H9 (cell line): Measurements from ENCODE around the gene PHGDH. TPM values are rescaled to one million over a fixed set of nuclear protein-coding genes. Genes with fewer than 3 reads are reported as not detected.
A peak's percentile ranks its signal among the peaks of the same experiment; 100 is the strongest.

Experiments used
- DNase-seq: peaks from one replicate; pipeline ENCODE4 v3.0.0-alpha.2; 2017
- H2AFZ ChIP-seq: one replicate; pipeline ENCODE4 v1.6.1; 2013; ENCODE audit warnings: mild to moderate bottlenecking, low read length, control low read depth, moderate library complexity
- H2AK5ac ChIP-seq: 2 replicates; pipeline ENCODE4 v1.6.1; 2013; ENCODE audit warnings: low read length, control low read depth, mixed read lengths; ENCODE audit not compliant: insufficient read length
- H2BK120ac ChIP-seq: one replicate; pipeline ENCODE4 v1.6.1; 2013; ENCODE audit warnings: low read depth, mild to moderate bottlenecking, low read length, control low read depth, inconsistent platforms; ENCODE audit not compliant: poor library complexity, severe bottlenecking
- H2BK12ac ChIP-seq: 2 replicates; pipeline ENCODE4 v1.6.1; 2013; ENCODE audit warnings: low read length, control low read depth, mixed read lengths, low read depth; ENCODE audit not compliant: insufficient read length
- H2BK15ac ChIP-seq: 2 replicates; pipeline ENCODE4 v1.6.1; 2013; ENCODE audit warnings: low read depth, low read length, control low read depth
- H2BK20ac ChIP-seq: one replicate; pipeline ENCODE4 v1.6.1; 2013; ENCODE audit warnings: low read depth, mild to moderate bottlenecking, low read length, control low read depth, inconsistent platforms; ENCODE audit not compliant: poor library complexity, severe bottlenecking
- H2BK5ac ChIP-seq: 2 replicates; pipeline ENCODE4 v1.6.1; 2013; ENCODE audit warnings: low read length, control low read depth, mixed read lengths; ENCODE audit not compliant: insufficient read length
- H3K14ac ChIP-seq: 2 replicates; pipeline ENCODE4 v1.6.1; 2013; ENCODE audit warnings: low read length, control low read depth; ENCODE audit not compliant: insufficient read depth
- H3K18ac ChIP-seq: 2 replicates; pipeline ENCODE4 v1.6.1; 2013; ENCODE audit warnings: low read depth, mild to moderate bottlenecking, mixed read lengths, low read length, control low read depth; ENCODE audit not compliant: insufficient read length
- H3K23ac ChIP-seq: 2 replicates; pipeline ENCODE4 v1.6.1; 2013; ENCODE audit warnings: low read length, control low read depth, mixed read lengths, low read depth; ENCODE audit not compliant: insufficient read length
- H3K23me2 ChIP-seq: 2 replicates; pipeline ENCODE4 v1.6.1; 2013; ENCODE audit warnings: low read depth, mild to moderate bottlenecking, mixed read lengths, low read length, control low read depth; ENCODE audit not compliant: insufficient read length, poor library complexity, severe bottlenecking
- H3K27ac ChIP-seq: 2 replicates; pipeline ENCODE4 v1.5.1; 2013; ENCODE audit warnings: low read length, control low read depth, mixed read lengths, low read depth; ENCODE audit not compliant: insufficient read length
- H3K27me3 ChIP-seq: 2 replicates; pipeline ENCODE4 v1.6.1; 2013; ENCODE audit warnings: low read length, control low read depth, inconsistent platforms; ENCODE audit not compliant: insufficient read depth
- H3K4ac ChIP-seq: 2 replicates; pipeline ENCODE4 v1.6.1; 2013; ENCODE audit warnings: low read depth, mild to moderate bottlenecking, control low read depth, inconsistent platforms, low read length, moderate library complexity
- H3K4me1 ChIP-seq: 2 replicates; pipeline ENCODE4 v1.6.1; 2013; ENCODE audit warnings: low read length, control low read depth, inconsistent platforms; ENCODE audit not compliant: insufficient read depth
- H3K4me2 ChIP-seq: 2 replicates; pipeline ENCODE4 v1.6.1; 2013; ENCODE audit warnings: low read length, control low read depth, mixed read lengths; ENCODE audit not compliant: insufficient read length, insufficient read depth
- H3K56ac ChIP-seq: 2 replicates; pipeline ENCODE4 v1.6.1; 2013; ENCODE audit warnings: low read depth, mild to moderate bottlenecking, mixed read lengths, low read length, control low read depth; ENCODE audit not compliant: insufficient read length
- H3K79me1 ChIP-seq: 2 replicates; pipeline ENCODE4 v1.6.1; 2013; ENCODE audit warnings: low read depth, mild to moderate bottlenecking, moderate library complexity, low read length, control low read depth, inconsistent platforms; ENCODE audit not compliant: insufficient read depth, poor library complexity, severe bottlenecking
- H3K79me2 ChIP-seq: 2 replicates; pipeline ENCODE4 v1.6.1; 2013; ENCODE audit warnings: low read length, control low read depth, inconsistent platforms; ENCODE audit not compliant: insufficient read depth
- H3K9ac ChIP-seq: 2 replicates; pipeline ENCODE4 v1.6.1; 2013; ENCODE audit warnings: low read length, control low read depth, mixed read lengths; ENCODE audit not compliant: insufficient read length; ENCODE audit errors: extremely low read depth
- H3K9me3 ChIP-seq: one replicate; pipeline ENCODE4 v1.6.1; 2013; ENCODE audit warnings: low read depth, low read length, inconsistent platforms; ENCODE audit not compliant: control insufficient read depth
- H3T11ph ChIP-seq: one replicate; pipeline ENCODE4 v1.6.1; 2013; ENCODE audit warnings: mild to moderate bottlenecking, low read length, control low read depth, inconsistent platforms
- H4K20me1 ChIP-seq: one replicate; pipeline ENCODE4 v1.6.1; 2013; ENCODE audit not compliant: control insufficient read depth, insufficient read length, insufficient read depth
- H4K5ac ChIP-seq: 2 replicates; pipeline ENCODE4 v1.6.1; 2013; ENCODE audit warnings: low read depth, mild to moderate bottlenecking, mixed read lengths, low read length, control low read depth; ENCODE audit not compliant: insufficient read length
- H4K8ac ChIP-seq: replicated peaks from 2 replicates; pipeline ENCODE4 v1.6.1; 2013; ENCODE audit warnings: low read length, control low read depth, mixed read lengths, low read depth; ENCODE audit not compliant: insufficient read length
- H4K91ac ChIP-seq: 2 replicates; pipeline ENCODE4 v1.6.1; 2013; ENCODE audit warnings: low read depth, mild to moderate bottlenecking, moderate library complexity, mixed read lengths, low read length, control low read depth; ENCODE audit not compliant: insufficient read length
- H3K27ac Mint-ChIP-seq, 3 experiments: 2 replicates in 2 of 3; 3 replicates in 1 of 3; pipeline ENCODE4 v1.8.0; 2020 to 2021; ENCODE audit warnings: mixed read lengths in 3 of 3, mild to moderate bottlenecking in 1 of 3, moderate library complexity in 1 of 3
- H3K27me3 Mint-ChIP-seq: 2 replicates; pipeline ENCODE4 v1.8.0; 2021; ENCODE audit warnings: low read depth, mild to moderate bottlenecking, moderate library complexity, mixed read lengths
- H3K36me3 Mint-ChIP-seq, 3 experiments: 2 replicates in 2 of 3; 3 replicates in 1 of 3; pipeline ENCODE4 v1.8.0; 2020 to 2021; ENCODE audit warnings: low read depth in 3 of 3, mixed read lengths in 3 of 3; ENCODE audit not compliant: insufficient read depth in 1 of 3
- H3K4me1 Mint-ChIP-seq, 2 experiments: 2 replicates each; pipeline ENCODE4 v1.8.0; 2020; ENCODE audit warnings: mixed read lengths in 2 of 2
- H3K4me3 Mint-ChIP-seq, 2 experiments: 2 replicates in 1 of 2; 3 replicates in 1 of 2; pipeline ENCODE4 v1.8.0; 2020 to 2021; ENCODE audit warnings: mild to moderate bottlenecking in 2 of 2, mixed read lengths in 2 of 2, moderate library complexity in 1 of 2
- H3K9me3 Mint-ChIP-seq, 2 experiments: 2 replicates in 1 of 2; 3 replicates in 1 of 2; pipeline ENCODE4 v1.8.0; 2020; ENCODE audit warnings: mild to moderate bottlenecking in 2 of 2, mixed read lengths in 2 of 2, moderate library complexity in 1 of 2
- CTCF ChIP-seq: fragments of 200-600 bp; sonication (generic); conservative IDR thresholded peaks from 3 replicates; pipeline ENCODE4 v1.8.0; 2021; ENCODE audit warnings: antibody characterized with exemption, mild to moderate bottlenecking
- WGBS: extraction: QIAGEN DNeasy Blood & Tissue Kit; methylation state at CpG from one replicate; pipeline ENCODE4 v1.1.7; 2013; ENCODE audit warnings: missing lambda C conversion rate, low lambda C conversion rate, mixed read lengths; ENCODE audit not compliant: insufficient read length; ENCODE audit errors: extremely low coverage; 5-methylcytosine and 5-hydroxymethylcytosine counted together
- total RNA-seq: library from RNA; stranded (reverse); gene quantifications from 2 replicates; pipeline ENCODE4 v1.2.1, GENCODE V29; 2021

PHGDH gene
- total RNA-seq, 1 experiment from 2014 or later: 458 TPM

GRCh38 chr1:119713039-119713748 is 1.5 kb downstream of the PHGDH start:
- Mint-ChIP-seq H3K4me1 (peaks cover 40 to 59% of the 10 kb centered on the region in 2 experiments), H3K4me3 (peak overlapping the region; percentile 98 to 100), H3K9me3 (peaks cover 0 to 6% of the 10 kb centered on the region in 2 experiments; a peak in 3 of 5 replicates), H3K36me3 (peaks cover 28 to 34% (median 29%) of the 10 kb centered on the region in 3 experiments), H3K27ac (peak overlapping the region; percentile 98 to 99 (median 98)), H3K27me3 (no peaks in the 10 kb centered on the region; the same call in 1 of the 2 replicates)
- H4K8ac ChIP-seq: peak overlapping the region; percentile 56
- peak overlapping the region; percentile 95 for H3K4me2 ChIP-seq
- peak; percentile 39 for DNase-seq
- H3T11ph ChIP-seq: no peak overlapping the region
- no peak overlapping the region for H2AFZ ChIP-seq
- peaks cover 2% of the 10 kb centered on the region for H4K20me1 ChIP-seq
- peak overlapping the region; percentile 93 for H3K9ac ChIP-seq
- H3K4me1 ChIP-seq: peaks cover 25% of the 10 kb centered on the region
- no peak for TF ChIP-seq CTCF
- peak overlapping the region; percentile 30 for H2BK5ac ChIP-seq
- peak overlapping the region; percentile 79 for H2BK120ac ChIP-seq
- no peak overlapping the region for H2AK5ac ChIP-seq
- H3K56ac ChIP-seq: peak overlapping the region; percentile 42
- H3K14ac ChIP-seq: peak overlapping the region; percentile 79
- no peak overlapping the region for H2BK15ac ChIP-seq
- peak overlapping the region; percentile 42 for H2BK12ac ChIP-seq
- peak overlapping the region; percentile 35 for H3K27ac ChIP-seq
- no peaks in the 10 kb centered on the region for H3K27me3 ChIP-seq
- peaks cover 14% of the 10 kb centered on the region for H3K23me2 ChIP-seq
- peak overlapping the region; percentile 44; the same call in 1 of the 2 replicates for H3K4ac ChIP-seq
- peak overlapping the region; percentile 65 for H2BK20ac ChIP-seq
- no peaks in the 10 kb centered on the region for H3K79me1 ChIP-seq
- no peak overlapping the region for H4K91ac ChIP-seq
- peak overlapping the region; percentile 55 for H4K5ac ChIP-seq
- H3K23ac ChIP-seq: peak overlapping the region; percentile 93
- peaks cover 41% of the 10 kb centered on the region for H3K79me2 ChIP-seq
- no CpG with 5 or more reads among the region's 17 CpGs for WGBS
- no peaks in the 10 kb centered on the region for H3K9me3 ChIP-seq
- H3K18ac ChIP-seq: peak overlapping the region; percentile 86
